Ovary (tissue), 3 donors: ENCODE data around the gene NUP85.

ENCODE experiments used
- EP300 ChIP-seq: sonication (generic); formaldehyde crosslinking; IDR thresholded peaks from one replicate; pipeline ENCODE4 v1.6.1; 2017; ENCODE audit warnings: antibody characterized with exemption
- POLR2A ChIP-seq: fragments of 450-650 bp; IDR thresholded peaks from one replicate; pipeline ENCODE4 v1.6.1; 2017; ENCODE audit warnings: antibody characterized with exemption, mild to moderate bottlenecking, moderate library complexity
- TF ChIP-seq, protein P1 (sequence below), 3 donors: fragments of 450-650 bp in 2 of 3; fragments of 200-600 bp in 1 of 3; IDR thresholded peaks; one replicate each; pipeline versions ENCODE4 v1.5.1 to v1.8.0; 2016 to 2022; ENCODE audit warnings: antibody characterized with exemption in 3 of 3, mild to moderate bottlenecking in 1 of 3
- donor health status: DM: no; HTN: no; CAD: no.

DNA sequence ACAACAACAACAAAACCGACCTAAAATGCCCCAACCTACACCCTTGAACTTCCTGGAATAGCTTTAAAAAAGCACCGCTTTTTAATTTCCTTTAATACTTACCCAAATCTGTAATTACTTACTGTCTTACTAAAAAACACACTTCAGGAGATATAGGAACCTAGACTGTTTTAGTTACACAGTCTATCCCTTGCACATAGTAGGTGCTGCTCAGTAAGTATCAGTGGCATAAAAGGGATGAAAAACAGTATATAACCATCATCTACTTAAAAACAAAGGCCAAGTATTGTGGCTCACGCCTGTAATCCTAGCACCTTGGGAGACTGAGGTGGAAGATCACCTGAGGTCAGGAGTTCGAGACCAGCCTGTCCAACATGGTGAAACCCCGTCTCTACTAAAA is 28.9 kb upstream of the NUP85 start:
- TF ChIP-seq, protein P1, sequence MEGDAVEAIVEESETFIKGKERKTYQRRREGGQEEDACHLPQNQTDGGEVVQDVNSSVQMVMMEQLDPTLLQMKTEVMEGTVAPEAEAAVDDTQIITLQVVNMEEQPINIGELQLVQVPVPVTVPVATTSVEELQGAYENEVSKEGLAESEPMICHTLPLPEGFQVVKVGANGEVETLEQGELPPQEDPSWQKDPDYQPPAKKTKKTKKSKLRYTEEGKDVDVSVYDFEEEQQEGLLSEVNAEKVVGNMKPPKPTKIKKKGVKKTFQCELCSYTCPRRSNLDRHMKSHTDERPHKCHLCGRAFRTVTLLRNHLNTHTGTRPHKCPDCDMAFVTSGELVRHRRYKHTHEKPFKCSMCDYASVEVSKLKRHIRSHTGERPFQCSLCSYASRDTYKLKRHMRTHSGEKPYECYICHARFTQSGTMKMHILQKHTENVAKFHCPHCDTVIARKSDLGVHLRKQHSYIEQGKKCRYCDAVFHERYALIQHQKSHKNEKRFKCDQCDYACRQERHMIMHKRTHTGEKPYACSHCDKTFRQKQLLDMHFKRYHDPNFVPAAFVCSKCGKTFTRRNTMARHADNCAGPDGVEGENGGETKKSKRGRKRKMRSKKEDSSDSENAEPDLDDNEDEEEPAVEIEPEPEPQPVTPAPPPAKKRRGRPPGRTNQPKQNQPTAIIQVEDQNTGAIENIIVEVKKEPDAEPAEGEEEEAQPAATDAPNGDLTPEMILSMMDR (IDR thresholded peaks at IDR 0.05) = no peak
- TF ChIP-seq POLR2A = no peak
- no peak for TF ChIP-seq EP300
